Aorta (tissue), 5 donors: Measurements from ENCODE around the gene INF2. TPM values are rescaled to one million over a fixed set of nuclear protein-coding genes. Genes with fewer than 3 reads are reported as not detected.

ENCODE experiments used
- ATAC-seq: fragments of 200-7000 bp; cut with Tn5 transposase; one replicate; pipeline ENCODE4 v1.9.1; 2022; ENCODE audit warnings: moderate library complexity; ENCODE audit not compliant: low FRiP score
- DNase-seq, 2 donors: peaks; one replicate each; pipeline ENCODE4 v3.0.0-alpha.2; 2020
- H3K27ac ChIP-seq, 2 donors: one replicate each; pipeline ENCODE4 v1.5.1; 2013; ENCODE audit warnings: low read length in 2 of 2, mild to moderate bottlenecking in 2 of 2, moderate library complexity in 2 of 2, control low read depth in 1 of 2, inconsistent platforms in 1 of 2, low read depth in 1 of 2
- H3K27me3 ChIP-seq, 2 donors: one replicate each; pipeline ENCODE4 v1.6.1; 2013; ENCODE audit warnings: control low read depth in 1 of 2, low read length in 1 of 2, mild to moderate bottlenecking in 1 of 2, moderate library complexity in 1 of 2; ENCODE audit not compliant: insufficient read depth in 2 of 2, control insufficient read depth in 1 of 2
- H3K36me3 ChIP-seq, 2 donors: one replicate each; pipeline ENCODE4 v1.6.1; 2013; ENCODE audit warnings: control low read depth in 1 of 2, low read length in 1 of 2, mild to moderate bottlenecking in 1 of 2; ENCODE audit not compliant: insufficient read depth in 2 of 2, control insufficient read depth in 1 of 2
- H3K4me1 ChIP-seq, 2 donors: one replicate each; pipeline ENCODE4 v1.6.1; 2013; ENCODE audit warnings: low read length in 2 of 2, control low read depth in 1 of 2, mild to moderate bottlenecking in 1 of 2, moderate library complexity in 1 of 2; ENCODE audit not compliant: insufficient read depth in 2 of 2, control insufficient read depth in 1 of 2
- H3K4me3 ChIP-seq, 2 donors: one replicate each; pipeline ENCODE4 v1.5.1; 2013; ENCODE audit warnings: low read length in 2 of 2, control low read depth in 1 of 2, mild to moderate bottlenecking in 1 of 2
- H3K9me3 ChIP-seq: one replicate; pipeline ENCODE4 v1.6.1; 2013; ENCODE audit warnings: mild to moderate bottlenecking, low read length; ENCODE audit not compliant: control insufficient read depth
- WGBS, 2 donors: extraction: QIAGEN DNeasy Blood & Tissue Kit; methylation state at CpG; one replicate each; pipeline ENCODE4 v1.1.7; 2013; 5-methylcytosine and 5-hydroxymethylcytosine counted together
- intact Hi-C, 2 donors: fragments of 100-400 bp; cut with DNase I; formaldehyde crosslinking; loops; one replicate each; pipeline versions ENCODE4 v1.14.2 to v1.15.0; 2022
- polyA plus RNA-seq, 2 donors: library from polyadenylated mRNA; stranded (reverse); fragments of 200-250 nt; gene quantifications; one replicate each; pipeline ENCODE4 v1.2.3, GENCODE V29; 2013
- total RNA-seq, 2 donors: library from RNA; stranded (reverse); fragmentation: NEBNext Ultra II Directional; extraction: Animal tissue kit (Norgen Biotek cat#: 25700); gene quantifications; one replicate each; pipeline ENCODE4 v1.2.1, GENCODE V29; 2021
- donor health status: healthy with polysubstance abuse.
- donor health status: Bipolar disorder and iron deficiency.
- donor health status: DM: no; HTN: no; CAD: no.
- donor health status: DM: no; HTN: no; CAD: no.
- donor health status: DM: yes; HTN: yes; CAD: no.

The INF2 gene
- total and polyA plus RNA-seq, 4 donors = 31.9 to 185 (median 93.2) TPM

DNA sequence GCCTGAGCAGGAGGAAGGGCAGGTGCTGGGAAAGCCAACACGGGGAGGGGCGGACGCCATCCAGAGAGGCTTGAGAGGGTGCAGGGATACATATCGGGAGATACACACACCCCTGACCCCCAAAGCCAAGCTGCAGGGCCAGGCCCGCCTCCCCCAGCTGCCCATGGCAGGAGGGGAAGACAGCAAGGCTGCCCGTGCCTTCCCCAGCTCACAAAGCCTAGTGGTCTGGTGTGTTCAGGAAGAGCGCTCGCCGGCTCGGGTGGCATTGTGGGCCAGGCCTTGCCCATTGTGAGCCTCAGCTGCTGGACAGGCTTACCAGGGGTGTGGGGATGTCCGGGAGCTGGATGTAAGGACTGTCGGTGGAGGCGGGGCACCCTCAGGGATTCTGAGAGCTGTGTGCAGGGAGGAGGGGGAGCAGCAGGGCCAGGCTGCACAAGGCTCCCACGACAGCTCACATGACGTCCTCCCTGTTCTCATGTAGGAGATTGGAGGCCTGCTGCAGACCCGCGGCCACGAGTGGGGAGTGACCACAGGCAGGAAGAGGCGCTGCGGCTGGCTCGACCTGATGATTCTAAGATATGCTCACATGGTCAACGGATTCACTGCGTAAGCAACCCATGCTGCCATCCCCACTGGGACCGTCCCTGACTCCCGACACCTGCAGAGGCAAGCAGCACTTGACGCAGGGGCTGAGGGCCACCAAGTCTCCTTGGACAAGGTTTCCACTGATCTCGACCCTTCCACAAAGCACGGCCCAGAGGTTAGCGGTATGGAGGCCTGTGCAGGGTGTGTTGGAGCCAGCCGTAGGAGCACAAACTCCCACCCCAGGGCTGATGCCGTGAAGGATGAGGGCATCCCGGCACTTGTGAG is 53.4 kb downstream of the INF2 start:
- H3K27me3 ChIP-seq = no peaks in the 10 kb centered on the region
- 92 to 94% methylated on average over 32 of the region's 32 CpGs for WGBS, 2 donors
- H3K36me3 ChIP-seq = no peaks in the 10 kb centered on the region
- H3K4me3 ChIP-seq = no peak overlapping the region
- H3K9me3 ChIP-seq = no peaks in the 10 kb centered on the region
- DNase-seq (peak in 1 of 2 donors; percentile 43), ATAC-seq (no peak)
- no peak overlapping the region for H3K27ac ChIP-seq
- intact Hi-C loops = no loop called here
- no peaks in the 10 kb centered on the region for H3K4me1 ChIP-seq

DNA sequence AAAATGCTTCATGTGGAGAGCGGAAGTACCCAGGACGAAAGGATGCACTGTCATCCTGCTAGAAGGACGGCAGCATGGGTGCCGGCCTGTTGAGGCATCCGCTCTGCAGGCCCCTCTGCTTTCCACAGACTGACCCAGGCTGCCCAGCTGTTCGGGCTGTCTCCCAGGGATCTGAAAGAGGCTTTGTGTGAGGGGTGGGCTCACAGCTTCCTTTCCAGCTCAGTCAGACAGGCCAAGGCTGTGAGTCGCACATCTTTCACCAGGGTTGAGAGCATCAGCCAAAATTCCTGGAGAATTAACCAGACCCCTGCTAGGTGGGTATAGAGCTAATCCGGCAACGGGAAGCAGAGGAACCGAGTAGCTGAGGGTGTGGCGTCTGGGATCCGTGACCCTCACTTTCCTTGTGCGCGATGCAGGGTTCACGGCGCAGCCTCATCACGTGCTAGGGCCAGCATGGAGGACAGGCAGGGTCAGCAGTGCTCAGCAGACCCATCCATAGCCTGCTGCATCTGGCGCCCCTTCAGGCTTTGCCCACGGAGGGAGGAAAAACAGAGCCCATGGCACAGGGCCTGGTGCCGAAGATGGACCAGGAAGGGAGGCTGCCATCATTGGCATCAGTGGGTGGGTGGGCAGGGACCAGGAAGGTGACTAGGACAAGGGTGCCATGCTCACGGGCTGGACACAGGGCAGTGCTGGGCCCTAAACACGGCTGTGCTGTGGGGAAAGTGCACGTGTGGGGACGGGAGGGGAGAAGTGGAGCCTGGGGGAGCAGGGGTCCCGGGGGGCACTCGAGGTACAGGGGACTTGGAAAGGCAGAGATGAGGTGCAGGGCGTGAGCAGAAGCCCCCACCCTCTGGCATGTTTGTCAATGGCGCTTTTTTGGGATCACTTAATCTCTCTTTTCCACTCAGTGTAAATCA is 54.3 kb downstream of the INF2 start:
- Histone ChIP-seq H3K27me3 (no peaks in the 10 kb centered on the region), H3K27ac (no peak overlapping the region), H3K9me3 (no peaks in the 10 kb centered on the region), H3K36me3 (no peaks in the 10 kb centered on the region), H3K4me3 (no peak overlapping the region), H3K4me1 (no peaks in the 10 kb centered on the region)
- no peak for ATAC-seq
- no peak for DNase-seq
- intact Hi-C loops = no loop called here
- WGBS, 2 donors = 85 to 89% methylated on average over 28 of the region's 28 CpGs

DNA sequence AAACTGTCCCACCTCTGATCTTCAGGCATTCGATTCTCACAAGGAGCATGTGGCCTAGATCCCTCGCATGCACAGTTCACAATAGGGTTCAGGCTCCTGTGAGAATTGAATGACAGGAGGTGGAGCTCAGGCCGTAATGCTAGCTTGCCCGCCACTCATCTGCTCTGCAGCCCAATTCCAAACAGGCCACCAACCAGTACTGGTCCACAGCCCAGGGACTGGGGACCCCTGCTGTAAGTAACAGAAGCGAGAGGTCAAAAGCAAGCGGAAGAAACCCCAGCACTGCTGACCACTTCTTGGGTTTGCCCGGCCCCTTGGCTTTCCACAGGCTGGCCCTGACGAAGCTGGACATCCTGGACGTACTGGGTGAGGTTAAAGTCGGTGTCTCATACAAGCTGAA is 55.1 kb downstream of the INF2 start:
- Histone ChIP-seq H3K27ac (peak overlapping the region in 1 of 2 donors; percentile 6), H3K9me3 (no peaks in the 10 kb centered on the region), H3K4me1 (peaks cover 0 to 2% of the 10 kb centered on the region in 2 donors), H3K4me3 (no peak overlapping the region), H3K36me3 (no peaks in the 10 kb centered on the region), H3K27me3 (no peaks in the 10 kb centered on the region)
- ATAC-seq = no peak
- no peak for DNase-seq
- WGBS, 2 donors = 96 to 99% methylated on average over 10 of the region's 10 CpGs
- intact Hi-C loops = no loop called here

DNA sequence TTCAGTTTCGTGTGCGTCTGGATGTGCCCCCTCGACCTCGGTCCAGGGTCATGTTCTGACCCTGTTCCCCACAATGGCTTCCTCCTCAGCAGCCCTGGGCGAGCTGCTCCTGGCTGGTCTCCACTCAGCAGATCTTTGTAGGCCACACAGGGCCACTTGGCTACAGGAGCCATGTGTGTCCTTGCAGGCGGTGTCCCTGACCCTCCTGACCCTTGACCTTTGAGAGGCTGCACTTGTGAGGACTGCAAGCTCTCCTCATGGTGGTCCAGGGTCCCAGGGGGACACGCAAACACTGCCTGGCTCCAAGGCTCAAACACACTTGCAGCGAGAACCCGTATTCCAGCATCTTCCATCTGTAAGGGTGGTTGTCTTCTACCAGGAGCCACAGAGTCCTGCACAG is 56.0 kb downstream of the INF2 start:
- intact Hi-C loops = no loop called here
- ATAC-seq = no peak
- no peak overlapping the region for H3K4me3 ChIP-seq
- DNase-seq = no peak
- peak overlapping the region in 1 of 2 donors; percentile 81 for H3K27ac ChIP-seq
- no peaks in the 10 kb centered on the region for H3K9me3 ChIP-seq
- H3K36me3 ChIP-seq = no peaks in the 10 kb centered on the region
- H3K27me3 ChIP-seq = no peaks in the 10 kb centered on the region
- 94% methylated on average over 9 of the region's 9 CpGs for WGBS, 2 donors
- H3K4me1 ChIP-seq = peaks cover 0 to 3% of the 10 kb centered on the region in 2 donors

DNA sequence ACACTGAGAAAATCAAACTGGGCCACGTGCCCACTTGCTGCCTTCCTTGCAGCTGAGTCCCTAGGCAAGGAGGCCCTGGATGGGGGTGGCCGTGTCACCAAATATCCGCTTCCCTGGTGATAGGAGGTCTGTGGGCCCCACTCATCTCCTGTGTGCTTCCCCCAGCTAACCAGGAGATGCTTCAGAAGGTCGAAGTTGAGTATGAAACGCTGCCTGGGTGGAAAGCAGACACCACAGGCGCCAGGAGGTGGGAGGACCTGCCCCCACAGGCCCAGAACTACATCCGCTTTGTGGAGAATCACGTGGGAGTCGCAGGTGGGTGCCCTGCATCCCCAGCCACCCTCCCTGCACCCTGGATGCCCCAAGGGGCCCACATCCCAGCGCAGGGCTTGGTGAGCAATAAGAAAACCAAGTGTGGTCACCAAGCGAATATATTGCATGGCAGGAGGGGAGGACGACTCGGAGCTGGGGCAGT is 56.7 kb downstream of the INF2 start:
- no peak overlapping the region for H3K4me3 ChIP-seq
- peaks cover 0 to 3% of the 10 kb centered on the region in 2 donors for H3K4me1 ChIP-seq
- DNase-seq (no peak), ATAC-seq (no peak)
- intact Hi-C loops = no loop called here
- H3K27me3 ChIP-seq = no peaks in the 10 kb centered on the region
- H3K27ac ChIP-seq = peak overlapping the region in 1 of 2 donors; percentile 81
- H3K9me3 ChIP-seq = no peaks in the 10 kb centered on the region
- 61 to 65% methylated on average over 13 of the region's 13 CpGs for WGBS, 2 donors
- no peaks in the 10 kb centered on the region for H3K36me3 ChIP-seq

DNA sequence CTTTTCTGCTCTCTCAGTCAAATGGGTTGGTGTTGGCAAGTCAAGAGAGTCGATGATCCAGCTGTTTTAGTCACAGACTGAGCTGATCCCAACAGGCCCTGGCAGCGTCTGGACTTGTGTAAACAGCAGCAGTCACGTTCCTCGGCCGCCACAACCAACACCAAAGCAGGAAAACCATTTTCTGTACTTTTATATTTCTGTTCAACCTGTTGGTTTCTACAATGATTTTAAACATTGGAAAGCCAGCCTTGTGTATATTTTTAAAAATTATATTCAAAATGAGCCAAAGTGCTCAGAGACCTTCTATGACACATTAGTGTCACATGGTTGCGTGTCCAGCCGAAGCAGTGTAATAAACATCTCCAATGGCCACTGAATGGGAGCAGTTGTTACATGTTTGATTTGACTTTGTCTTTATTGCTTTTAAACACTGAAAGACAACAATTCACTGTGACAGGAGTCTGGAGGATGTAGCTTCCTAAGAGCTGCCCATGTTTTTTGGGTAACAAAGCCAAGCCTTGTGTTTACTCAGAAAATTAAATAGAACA is 57.6 kb downstream of the INF2 start:
- 8 to 11% methylated on average over 7 of the region's 7 CpGs for WGBS, 2 donors
- H3K4me3 ChIP-seq = no peak overlapping the region
- no peaks in the 10 kb centered on the region for H3K9me3 ChIP-seq
- intact Hi-C loops = no loop called here
- H3K27me3 ChIP-seq = no peaks in the 10 kb centered on the region
- H3K4me1 ChIP-seq = peaks cover 0 to 3% of the 10 kb centered on the region in 2 donors
- peak overlapping the region; percentile 32 to 83 for H3K27ac ChIP-seq
- ATAC-seq = peak; percentile 80
- no peaks in the 10 kb centered on the region for H3K36me3 ChIP-seq
- DNase-seq = peak in 1 of 2 donors; percentile 84

DNA sequence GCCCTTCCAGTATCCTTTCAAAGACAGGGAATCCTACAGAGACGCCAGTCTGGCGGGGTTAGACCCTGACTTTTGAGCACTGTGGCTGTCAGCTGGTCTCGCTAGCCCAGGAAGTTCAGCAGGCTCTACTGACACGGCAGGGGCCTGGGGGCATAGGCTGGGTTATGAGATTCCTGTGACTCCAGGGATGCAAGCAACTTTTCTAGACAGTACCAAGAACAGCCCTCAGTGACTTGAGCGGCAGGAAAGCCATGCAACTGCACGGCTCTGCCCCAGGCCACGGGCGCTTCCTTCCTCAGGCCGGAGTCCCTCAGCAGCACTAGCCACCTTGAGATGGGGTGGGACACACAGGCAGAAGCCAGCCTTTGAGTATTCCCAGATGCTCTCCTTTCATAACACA is 58.5 kb downstream of the INF2 start:
- Histone ChIP-seq H3K4me1 (peaks cover 0 to 3% of the 10 kb centered on the region in 2 donors), H3K27me3 (no peaks in the 10 kb centered on the region), H3K9me3 (no peaks in the 10 kb centered on the region), H3K27ac (peak overlapping the region; percentile 32 to 83), H3K36me3 (no peaks in the 10 kb centered on the region), H3K4me3 (no peak overlapping the region)
- DNase-seq (no peak), ATAC-seq (no peak)
- 81 to 82% methylated on average over 9 of the region's 9 CpGs for WGBS, 2 donors
- intact Hi-C loops = no loop called here

DNA sequence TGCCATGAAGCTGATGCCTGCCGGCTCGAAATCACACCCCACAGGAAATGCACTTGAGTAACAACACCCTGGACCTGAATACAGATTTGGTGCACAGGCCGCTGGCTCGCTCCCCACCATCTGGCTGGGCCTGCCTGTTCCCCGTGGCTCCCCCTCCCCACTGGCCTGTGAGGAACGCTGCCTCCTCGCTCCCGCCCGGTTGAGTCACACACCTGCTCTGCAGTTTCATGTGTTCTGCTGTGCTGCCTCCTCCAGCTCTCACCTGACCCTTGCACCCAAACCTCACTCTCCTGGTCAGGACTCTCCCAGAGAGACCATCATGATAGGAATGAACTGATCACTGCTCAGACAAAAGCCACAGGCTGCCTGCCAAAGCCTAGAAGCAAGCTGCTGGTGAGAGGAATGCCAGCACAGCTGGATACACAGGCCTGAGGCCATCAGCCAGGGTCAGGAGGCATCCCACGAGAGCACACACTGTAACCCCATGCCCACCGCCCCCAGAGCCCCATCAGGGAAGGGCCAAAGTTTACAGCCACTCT is 59.8 kb downstream of the INF2 start:
- Histone ChIP-seq H3K4me1 (peaks cover 0 to 3% of the 10 kb centered on the region in 2 donors), H3K27ac (peak overlapping the region in 1 of 2 donors; percentile 89), H3K36me3 (no peaks in the 10 kb centered on the region), H3K27me3 (no peaks in the 10 kb centered on the region), H3K9me3 (no peaks in the 10 kb centered on the region), H3K4me3 (no peak overlapping the region)
- DNase-seq = peak in 1 of 2 donors; percentile 77
- WGBS, 2 donors = 14 to 20% methylated on average over 11 of the region's 11 CpGs
- intact Hi-C loops = no loop called here
- no peak for ATAC-seq
